NCI-H1105 treated with DMSO at 0.1 percent for 48 hours (cell line): ENCODE results near the gene STAT4.
A peak's percentile ranks its signal among the peaks of the same experiment; 100 is the strongest.
"Not testable (repeated sequence)": the region's sequence is repeated elsewhere in the genome, so short reads cannot be mapped to it uniquely, and the experiment has no call there.

Source experiments
- DNase-seq: peaks from one replicate; lab custom pipeline; 2025; lab: John Stamatoyannopoulos, UW

The STAT4 gene

GRCh38 chr2:190995315-190995714 lies 155.5 kb downstream of the STAT4 start:
- DNase-seq: not testable (repeated sequence)

- no peak for DNase-seq
These were observed 156.6 kb downstream of the STAT4 start for GRCh38 chr2:190994148-190994547.

GRCh38 chr2:190993292-190993643 lies 157.5 kb downstream of the STAT4 start:
- no peak for DNase-seq

GRCh38 chr2:190990132-190990531 lies 160.7 kb downstream of the STAT4 start:
- DNase-seq: no peak

GRCh38 chr2:190988910-190989309 lies 161.9 kb downstream of the STAT4 start:
- DNase-seq: no peak

GRCh38 chr2:190987938-190988337 lies 162.9 kb downstream of the STAT4 start:
- no peak for DNase-seq

- DNase-seq: no peak
These were observed 163.7 kb downstream of the STAT4 start for GRCh38 chr2:190987116-190987515.

GRCh38 chr2:190986221-190986953 lies 164.4 kb downstream of the STAT4 start:
- DNase-seq: no peak

GRCh38 chr2:190984595-190984994 lies 166.2 kb downstream of the STAT4 start:
- no peak for DNase-seq

- no peak for DNase-seq
These were observed 168.3 kb downstream of the STAT4 start for GRCh38 chr2:190982262-190983034.

GRCh38 chr2:190981733-190982132 lies 169.1 kb downstream of the STAT4 start:
- no peak for DNase-seq

- no peak for DNase-seq
These were observed 169.5 kb downstream of the STAT4 start for GRCh38 chr2:190981333-190981732.

GRCh38 chr2:190980630-190981209 lies 170.1 kb downstream of the STAT4 start:
- DNase-seq: peak; percentile 65

GRCh38 chr2:190979906-190980629 lies 170.7 kb downstream of the STAT4 start:
- DNase-seq: peak; percentile 89
